GM23338 (cell line): ENCODE data around the gene CNTNAP4.

Experiments used
- EZH2 ChIP-seq: fragments of 200-600 bp; sonication (generic); IDR thresholded peaks from one replicate; pipeline ENCODE4 v1.8.0; 2017; ENCODE audit warnings: antibody characterized with exemption, mild to moderate bottlenecking, low read depth; ENCODE audit not compliant: unreplicated experiment
- EZH2phosphoT487 ChIP-seq: fragments of 200-600 bp; sonication (generic); IDR thresholded peaks from one replicate; pipeline ENCODE4 v1.8.1; 2018; ENCODE audit warnings: antibody characterized with exemption; ENCODE audit not compliant: unreplicated experiment
- POLR2AphosphoS5 ChIP-seq: IDR thresholded peaks from 2 replicates; pipeline ENCODE4 v1.6.1; 2016; ENCODE audit warnings: antibody characterized with exemption, low read depth
- REST ChIP-seq: IDR thresholded peaks from one replicate; pipeline ENCODE4 v1.6.1; 2018; ENCODE audit warnings: antibody characterized with exemption; ENCODE audit not compliant: unreplicated experiment
- TF ChIP-seq, protein P1 (sequence below), 2 experiments: fragments of 200-600 bp in 1 of 2; sonication (generic) in 1 of 2; conservative IDR thresholded peaks; 2 replicates each; pipeline versions ENCODE4 v1.5.1 to v1.6.1; 2016 to 2017; ENCODE audit warnings: antibody characterized with exemption in 2 of 2, low read depth in 2 of 2, mild to moderate bottlenecking in 2 of 2, moderate library complexity in 1 of 2

DNA sequence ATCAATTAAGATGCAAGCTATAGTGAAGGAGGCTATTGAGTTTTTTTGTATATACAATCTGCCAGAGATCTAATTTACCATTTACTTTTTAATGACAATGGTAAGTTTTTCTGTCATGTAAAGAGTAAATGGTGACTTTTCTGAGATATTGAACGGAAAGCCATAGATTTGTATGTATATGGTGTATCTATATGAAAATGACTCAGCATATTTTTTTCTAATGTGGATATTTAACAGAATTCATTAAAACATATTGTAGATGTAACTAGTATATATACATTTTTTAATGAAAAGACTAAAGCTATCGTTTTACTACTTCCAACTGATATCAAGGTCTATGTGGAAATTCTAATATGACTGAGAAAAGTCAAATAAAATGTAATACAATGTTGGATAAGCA is 34.1 kb downstream of the CNTNAP4 start:
- no peak for TF ChIP-seq EZH2
- no peak for TF ChIP-seq POLR2AphosphoS5
- TF ChIP-seq, protein P1, sequence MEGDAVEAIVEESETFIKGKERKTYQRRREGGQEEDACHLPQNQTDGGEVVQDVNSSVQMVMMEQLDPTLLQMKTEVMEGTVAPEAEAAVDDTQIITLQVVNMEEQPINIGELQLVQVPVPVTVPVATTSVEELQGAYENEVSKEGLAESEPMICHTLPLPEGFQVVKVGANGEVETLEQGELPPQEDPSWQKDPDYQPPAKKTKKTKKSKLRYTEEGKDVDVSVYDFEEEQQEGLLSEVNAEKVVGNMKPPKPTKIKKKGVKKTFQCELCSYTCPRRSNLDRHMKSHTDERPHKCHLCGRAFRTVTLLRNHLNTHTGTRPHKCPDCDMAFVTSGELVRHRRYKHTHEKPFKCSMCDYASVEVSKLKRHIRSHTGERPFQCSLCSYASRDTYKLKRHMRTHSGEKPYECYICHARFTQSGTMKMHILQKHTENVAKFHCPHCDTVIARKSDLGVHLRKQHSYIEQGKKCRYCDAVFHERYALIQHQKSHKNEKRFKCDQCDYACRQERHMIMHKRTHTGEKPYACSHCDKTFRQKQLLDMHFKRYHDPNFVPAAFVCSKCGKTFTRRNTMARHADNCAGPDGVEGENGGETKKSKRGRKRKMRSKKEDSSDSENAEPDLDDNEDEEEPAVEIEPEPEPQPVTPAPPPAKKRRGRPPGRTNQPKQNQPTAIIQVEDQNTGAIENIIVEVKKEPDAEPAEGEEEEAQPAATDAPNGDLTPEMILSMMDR (conservative IDR thresholded peaks at IDR 0.05; ENCODE audit: low read depth in 2 of 2), result no peak
- no peak for TF ChIP-seq REST
- TF ChIP-seq EZH2phosphoT487, result no peak
